Caco-2 (cell line): ENCODE data around the gene PLPPR3. TPM values are rescaled to one million over a fixed set of nuclear protein-coding genes. Genes with fewer than 3 reads are reported as not detected.

Experiments used
- BruUV-seq: library from RNA; stranded (reverse); fragments of 400-500 nt; replicated peaks from 2 replicates; lab custom pipeline; 2021; lab: Mats Ljungman, UMichigan
- CTCF ChIA-PET: fragments of 300-600 bp; sonication (Branson Sonifier 250); formaldehyde crosslinking; loops from one replicate; lab custom pipeline; 2022; ENCODE audit warnings: antibody characterized with exemption; lab: Charles Lee
- POLR2A ChIA-PET: fragments of 300-600 bp; sonication (Branson Sonifier 250); formaldehyde crosslinking; loops from one replicate; lab custom pipeline; 2022; ENCODE audit warnings: antibody characterized with exemption; lab: Charles Lee
- DNase-seq, 2 experiments: peaks; one replicate each; pipeline versions ENCODE4 v3.0.0 to v3.0.0-alpha.2; 2020 to 2022
- H3K27me3 ChIP-seq: replicated peaks from 2 replicates; pipeline ENCODE4 v1.6.0; 2011; ENCODE audit warnings: low read length; ENCODE audit not compliant: control insufficient read depth, insufficient read depth
- H3K36me3 ChIP-seq: 2 replicates; pipeline ENCODE4 v1.5.1; 2011; ENCODE audit warnings: low read length; ENCODE audit not compliant: control insufficient read depth, insufficient read depth
- H3K4me1 ChIP-seq: fragments of 250-450 bp; sonication (Bioruptor Pico); 2 replicates; pipeline ENCODE4 v1.5.1; 2020; ENCODE audit warnings: mild to moderate bottlenecking
- H3K4me3 ChIP-seq: 2 replicates; pipeline ENCODE4 v1.5.1; 2011; ENCODE audit warnings: low read depth, mild to moderate bottlenecking, control low read depth, low read length
- H3K9me3 ChIP-seq: fragments of 250-450 bp; sonication (Bioruptor Pico); 2 replicates; pipeline ENCODE4 v1.5.1; 2020; ENCODE audit warnings: mild to moderate bottlenecking, moderate library complexity
- H3K27ac Mint-ChIP-seq: one replicate; pipeline ENCODE4 v1.8.0; 2022; ENCODE audit warnings: mixed read lengths; ENCODE audit not compliant: unreplicated experiment
- H3K27me3 Mint-ChIP-seq: one replicate; pipeline ENCODE4 v1.8.0; 2022; ENCODE audit warnings: mixed read lengths; ENCODE audit not compliant: insufficient read depth, unreplicated experiment
- H3K36me3 Mint-ChIP-seq: one replicate; pipeline ENCODE4 v1.8.0; 2022; ENCODE audit warnings: mild to moderate bottlenecking, mixed read lengths; ENCODE audit not compliant: insufficient read depth, unreplicated experiment
- H3K4me1 Mint-ChIP-seq: one replicate; pipeline ENCODE4 v1.8.0; 2022; ENCODE audit warnings: low read depth, mixed read lengths; ENCODE audit not compliant: unreplicated experiment
- H3K4me3 Mint-ChIP-seq: one replicate; pipeline ENCODE4 v1.8.0; 2022; ENCODE audit warnings: mild to moderate bottlenecking, moderate library complexity, mixed read lengths; ENCODE audit not compliant: unreplicated experiment
- H3K9me3 Mint-ChIP-seq: one replicate; pipeline ENCODE4 v1.8.0; 2022; ENCODE audit warnings: mixed read lengths; ENCODE audit not compliant: unreplicated experiment
- CTCF ChIP-seq, 2 experiments: fragments of 200-600 bp in 1 of 2; IDR thresholded peaks; 1 replicate in 1 of 2; 2 replicates in 1 of 2; pipeline versions ENCODE4 v1.5.1 to v1.8.0; 2011 to 2022; ENCODE audit warnings: antibody characterized with exemption in 1 of 2, control low read depth in 1 of 2, inconsistent platforms in 1 of 2, low read depth in 1 of 2, low read length in 1 of 2, mild to moderate bottlenecking in 1 of 2, moderate library complexity in 1 of 2; ENCODE audit not compliant: insufficient read depth in 1 of 2, severe bottlenecking in 1 of 2, unreplicated experiment in 1 of 2
- intact Hi-C: fragments of 100-400 bp; cut with micrococcal nuclease; formaldehyde crosslinking; loops from one replicate; pipeline ENCODE4 v1.10.0; 2022; ENCODE audit not compliant: unreplicated experiment
- total RNA-seq: library from RNA; stranded (reverse); gene quantifications from 2 replicates; pipeline ENCODE4 v1.2.3, GENCODE V29; 2022

The PLPPR3 gene
- total RNA-seq, 1 experiment from 2014 or later = 7.1 TPM

GRCh38 chr19:791567-792305, 30.0 kb downstream of the PLPPR3 start:
- ChIA-PET CTCF (no interaction called here), POLR2A (no interaction called here)
- Histone ChIP-seq H3K4me1 (peaks cover 5% of the 10 kb centered on the region; the same call in 1 of the 2 replicates), H3K36me3 (no peaks in the 10 kb centered on the region; the same call in 1 of the 2 replicates), H3K4me3 (no peak overlapping the region), H3K9me3 (no peaks in the 10 kb centered on the region), H3K27me3 (no peaks in the 10 kb centered on the region)
- Mint-ChIP-seq H3K36me3 (peaks cover 69% of the 10 kb centered on the region), H3K4me3 (no peak overlapping the region), H3K9me3 (no peaks in the 10 kb centered on the region), H3K27me3 (no peaks in the 10 kb centered on the region), H3K27ac (no peak overlapping the region), H3K4me1 (peaks cover 12% of the 10 kb centered on the region)
- BruUV-seq = no TSS peak
- TF ChIP-seq CTCF (IDR thresholded peaks at IDR 0.05; ENCODE audit: insufficient read depth in 1 of 2, low read depth in 1 of 2, low read length in 1 of 2, severe bottlenecking in 1 of 2, unreplicated experiment in 1 of 2) = no peak
- intact Hi-C loops = no loop called here
- DNase-seq = no peak

GRCh38 chr19:791007-791566, 30.7 kb downstream of the PLPPR3 start:
- no peaks in the 10 kb centered on the region for H3K9me3 ChIP-seq

GRCh38 chr19:789701-790060, 32.1 kb downstream of the PLPPR3 start:
- peak overlapping the region; percentile 71 for H3K27ac Mint-ChIP-seq
- intact Hi-C loops = no loop called here
- H3K9me3 Mint-ChIP-seq = no peaks in the 10 kb centered on the region
- H3K27me3 ChIP-seq = no peaks in the 10 kb centered on the region
- CTCF ChIA-PET = no interaction called here
- H3K4me1 Mint-ChIP-seq = peaks cover 12% of the 10 kb centered on the region
- no peaks in the 10 kb centered on the region for H3K27me3 Mint-ChIP-seq
- no peaks in the 10 kb centered on the region for H3K9me3 ChIP-seq
- H3K4me1 ChIP-seq = peaks cover 5% of the 10 kb centered on the region; the same call in 1 of the 2 replicates
- no peak overlapping the region for H3K4me3 Mint-ChIP-seq
- POLR2A ChIA-PET = no interaction called here
- H3K36me3 Mint-ChIP-seq = peaks cover 82% of the 10 kb centered on the region
- no peak for TF ChIP-seq CTCF (IDR thresholded peaks at IDR 0.05; ENCODE audit: insufficient read depth in 1 of 2, low read depth in 1 of 2, low read length in 1 of 2, severe bottlenecking in 1 of 2, unreplicated experiment in 1 of 2)
- no peaks in the 10 kb centered on the region; the same call in 1 of the 2 replicates for H3K36me3 ChIP-seq
- H3K4me3 ChIP-seq = no peak overlapping the region
- no peak for DNase-seq
- no TSS peak for BruUV-seq

More at GRCh38 chr19:791007-791566, 30.7 kb downstream of the PLPPR3 start:
- no peaks in the 10 kb centered on the region for H3K9me3 Mint-ChIP-seq
- ChIA-PET POLR2A (no interaction called here), CTCF (no interaction called here)
- no TSS peak for BruUV-seq
- no peaks in the 10 kb centered on the region for H3K27me3 Mint-ChIP-seq
- H3K4me1 ChIP-seq = peaks cover 5% of the 10 kb centered on the region; the same call in 1 of the 2 replicates
- peaks cover 12% of the 10 kb centered on the region for H3K4me1 Mint-ChIP-seq
- no peak overlapping the region for H3K27ac Mint-ChIP-seq
- H3K4me3 ChIP-seq = no peak overlapping the region
- intact Hi-C loops = no loop called here
- peaks cover 73% of the 10 kb centered on the region for H3K36me3 Mint-ChIP-seq
- no peak overlapping the region for H3K4me3 Mint-ChIP-seq
- DNase-seq = no peak
- no peaks in the 10 kb centered on the region; the same call in 1 of the 2 replicates for H3K36me3 ChIP-seq
- TF ChIP-seq CTCF (IDR thresholded peaks at IDR 0.05; ENCODE audit: insufficient read depth in 1 of 2, low read depth in 1 of 2, low read length in 1 of 2, severe bottlenecking in 1 of 2, unreplicated experiment in 1 of 2) = no peak
- no peaks in the 10 kb centered on the region for H3K27me3 ChIP-seq
